Activated T-cell treated with anti-CD3 and anti-CD28 coated beads for 48 hours (primary cell): ENCODE results near the gene ATP6V1G3.
"Not testable (repeated sequence)": the region's sequence is repeated elsewhere in the genome, so short reads cannot be mapped to it uniquely, and the experiment has no call there.

Experiments
- DNase-seq: peaks from one replicate; pipeline ENCODE4 v3.0.0-alpha.2; 2020; ENCODE audit warnings: low read depth

Gene ATP6V1G3

GRCh38 chr1:198542632-198543031, 2.2 kb upstream of the ATP6V1G3 start:
- no peak for DNase-seq

- DNase-seq = no peak
Observed at GRCh38 chr1:198541737-198542136, 1.3 kb upstream of the ATP6V1G3 start.

- DNase-seq = no peak
Observed at GRCh38 chr1:198538579-198539364, 1.7 kb downstream of the ATP6V1G3 start.

GRCh38 chr1:198535631-198536030, 4.8 kb downstream of the ATP6V1G3 start:
- DNase-seq = no peak

GRCh38 chr1:198534548-198535418, 5.7 kb downstream of the ATP6V1G3 start:
- no peak for DNase-seq

- no peak for DNase-seq
Observed at GRCh38 chr1:198531891-198532290, 8.6 kb downstream of the ATP6V1G3 start.

GRCh38 chr1:198530953-198531352, 9.5 kb downstream of the ATP6V1G3 start:
- DNase-seq = no peak

GRCh38 chr1:198529414-198529813, 11.1 kb downstream of the ATP6V1G3 start:
- no peak for DNase-seq

GRCh38 chr1:198528364-198528763, 12.1 kb downstream of the ATP6V1G3 start:
- DNase-seq = no peak

- no peak for DNase-seq
Observed at GRCh38 chr1:198524556-198524955, 15.9 kb downstream of the ATP6V1G3 start.

- not testable (repeated sequence) for DNase-seq
Observed at GRCh38 chr1:198524127-198524526, 16.4 kb downstream of the ATP6V1G3 start.

- DNase-seq = no peak
Observed at GRCh38 chr1:198523182-198523950, 17.1 kb downstream of the ATP6V1G3 start.

GRCh38 chr1:198520524-198521254, 19.8 kb downstream of the ATP6V1G3 start:
- no peak for DNase-seq

- no peak for DNase-seq
Observed at GRCh38 chr1:198519639-198520501, 20.6 kb downstream of the ATP6V1G3 start.

- no peak for DNase-seq
Observed at GRCh38 chr1:198517623-198518199, 22.8 kb downstream of the ATP6V1G3 start.

- no peak for DNase-seq
Observed at GRCh38 chr1:198500096-198500495, 40.4 kb downstream of the ATP6V1G3 start.

- no peak for DNase-seq
Observed at GRCh38 chr1:198499588-198499987, 40.9 kb downstream of the ATP6V1G3 start.

- DNase-seq = no peak
Observed at GRCh38 chr1:198498881-198499280, 41.6 kb downstream of the ATP6V1G3 start.

- DNase-seq = no peak
Observed at GRCh38 chr1:198498103-198498385, 42.4 kb downstream of the ATP6V1G3 start.

GRCh38 chr1:198497326-198498102, 43.0 kb downstream of the ATP6V1G3 start:
- DNase-seq = no peak
